Tibial nerve (tissue), 3 donors: ENCODE measurements around the gene PDLIM3.
"Not testable (repeated sequence)": the region's sequence is repeated elsewhere in the genome, so short reads cannot be mapped to it uniquely, and the experiment has no call there.

Experiments used
- CTCF ChIP-seq, 5 experiments: fragments of 200-600 bp in 3 of 5; fragments of 450-650 bp in 2 of 5; sonication (generic) in 3 of 5; IDR thresholded peaks; one replicate each; pipeline ENCODE4 v1.5.1; 2016 to 2019; ENCODE audit warnings: antibody characterized with exemption in 5 of 5, mild to moderate bottlenecking in 3 of 5, moderate library complexity in 2 of 5
- POLR2A ChIP-seq, 2 donors: fragments of 450-650 bp; IDR thresholded peaks; one replicate each; pipeline ENCODE4 v1.6.1; 2017; ENCODE audit warnings: antibody characterized with exemption in 2 of 2, mild to moderate bottlenecking in 2 of 2, moderate library complexity in 2 of 2

- not testable (repeated sequence) for TF ChIP-seq POLR2A, CTCF (IDR thresholded peaks at IDR 0.05)
These were observed 24.1 kb upstream of the PDLIM3 start for GRCh38 chr4:185559251-185559914.
